Calu3 (cell line): ENCODE results near the gene CERCAM. TPM values are rescaled to one million over a fixed set of nuclear protein-coding genes. Genes with fewer than 3 reads are reported as not detected.

ENCODE experiments used
- BruUV-seq: library from RNA; stranded (reverse); fragments of 400-500 nt; replicated peaks from 2 replicates; lab custom pipeline; 2021; lab: Mats Ljungman, UMichigan
- CTCF ChIA-PET: fragments of 300-600 bp; sonication (Branson Sonifier 250); formaldehyde crosslinking; loops from one replicate; lab custom pipeline; 2022; ENCODE audit warnings: antibody characterized with exemption; lab: Charles Lee
- DNase-seq: peaks from one replicate; pipeline ENCODE4 v3.0.0; 2022
- H3K27ac Mint-ChIP-seq: one replicate; pipeline ENCODE4 v1.8.0; 2022; ENCODE audit warnings: mixed read lengths; ENCODE audit not compliant: unreplicated experiment
- H3K27me3 Mint-ChIP-seq: one replicate; pipeline ENCODE4 v1.8.0; 2022; ENCODE audit warnings: mixed read lengths; ENCODE audit not compliant: unreplicated experiment
- H3K36me3 Mint-ChIP-seq: one replicate; pipeline ENCODE4 v1.8.0; 2022; ENCODE audit warnings: mild to moderate bottlenecking, moderate library complexity, mixed read lengths; ENCODE audit not compliant: insufficient read depth, unreplicated experiment
- H3K4me1 Mint-ChIP-seq: one replicate; pipeline ENCODE4 v1.8.0; 2022; ENCODE audit warnings: mild to moderate bottlenecking, low read depth, mixed read lengths; ENCODE audit not compliant: unreplicated experiment
- H3K4me3 Mint-ChIP-seq: one replicate; pipeline ENCODE4 v1.8.0; 2022; ENCODE audit warnings: mild to moderate bottlenecking, low read depth, moderate library complexity, mixed read lengths; ENCODE audit not compliant: unreplicated experiment
- H3K9me3 Mint-ChIP-seq: one replicate; pipeline ENCODE4 v1.8.0; 2022; ENCODE audit warnings: low read depth, mixed read lengths; ENCODE audit not compliant: unreplicated experiment
- CTCF ChIP-seq: fragments of 200-600 bp; IDR thresholded peaks from one replicate; pipeline ENCODE4 v1.8.0; 2022; ENCODE audit warnings: antibody characterized with exemption; ENCODE audit not compliant: unreplicated experiment
- intact Hi-C: fragments of 100-400 bp; cut with micrococcal nuclease; formaldehyde crosslinking; loops from one replicate; pipeline ENCODE4 v1.10.0; 2022; ENCODE audit not compliant: unreplicated experiment
- total RNA-seq: library from RNA; stranded (reverse); gene quantifications from 2 replicates; pipeline ENCODE4 v1.2.3, GENCODE V29; 2022

Gene CERCAM
- total RNA-seq, 1 experiment from 2014 or later: 11.5 TPM

- H3K4me3 Mint-ChIP-seq: no peak overlapping the region
- H3K27ac Mint-ChIP-seq: no peak overlapping the region
- peaks cover 10% of the 10 kb centered on the region for H3K36me3 Mint-ChIP-seq
- CTCF ChIA-PET: interaction anchor here (0.6 kb wide), 1 partner anchor 30 kb away, joined by 3 read pairs; no protein-coding TSS in a partner anchor
- no peaks in the 10 kb centered on the region for H3K9me3 Mint-ChIP-seq
- TF ChIP-seq CTCF: no peak
- H3K4me1 Mint-ChIP-seq: peaks cover 13% of the 10 kb centered on the region
- DNase-seq: no peak
- BruUV-seq: no TSS peak
- H3K27me3 Mint-ChIP-seq: peaks cover 20% of the 10 kb centered on the region
- intact Hi-C loops: no loop called here
These were observed 26.1 kb upstream of the CERCAM start for GRCh38 chr9:128394379-128395168.

- Mint-ChIP-seq H3K4me3 (no peak overlapping the region), H3K36me3 (peaks cover 6% of the 10 kb centered on the region), H3K27me3 (peaks cover 27% of the 10 kb centered on the region), H3K9me3 (no peaks in the 10 kb centered on the region), H3K4me1 (peaks cover 13% of the 10 kb centered on the region), H3K27ac (no peak overlapping the region)
- no peak for TF ChIP-seq CTCF
- no peak for DNase-seq
- CTCF ChIA-PET: interaction anchor here (0.7 kb wide), 1 partner anchor 30 kb away, joined by 6 read pairs; no protein-coding TSS in a partner anchor
- no TSS peak for BruUV-seq
- intact Hi-C loops: no loop called here
These were observed 23.6 kb upstream of the CERCAM start for GRCh38 chr9:128396970-128397613.

DNA sequence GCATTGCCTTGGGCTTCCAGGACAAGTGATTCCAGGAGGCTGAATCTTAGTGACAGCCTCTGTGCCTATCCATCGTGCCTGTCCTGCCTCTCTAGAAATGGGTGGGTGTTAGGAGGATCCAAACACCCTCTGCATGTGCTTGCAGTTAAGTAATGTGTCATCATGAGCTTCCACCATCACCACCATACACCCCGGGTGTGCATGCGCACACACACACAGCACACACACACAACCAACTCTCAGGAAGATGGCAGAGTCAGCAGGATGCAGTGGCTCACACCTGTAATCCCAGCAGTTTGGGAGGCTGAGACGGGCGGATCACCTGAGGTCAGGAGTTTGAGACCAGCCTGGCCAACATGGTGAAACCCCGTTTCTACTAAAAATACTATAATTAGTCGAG lies 22.8 kb upstream of the CERCAM start:
- Mint-ChIP-seq H3K9me3 (no peaks in the 10 kb centered on the region), H3K27ac (no peak overlapping the region)

DNA sequence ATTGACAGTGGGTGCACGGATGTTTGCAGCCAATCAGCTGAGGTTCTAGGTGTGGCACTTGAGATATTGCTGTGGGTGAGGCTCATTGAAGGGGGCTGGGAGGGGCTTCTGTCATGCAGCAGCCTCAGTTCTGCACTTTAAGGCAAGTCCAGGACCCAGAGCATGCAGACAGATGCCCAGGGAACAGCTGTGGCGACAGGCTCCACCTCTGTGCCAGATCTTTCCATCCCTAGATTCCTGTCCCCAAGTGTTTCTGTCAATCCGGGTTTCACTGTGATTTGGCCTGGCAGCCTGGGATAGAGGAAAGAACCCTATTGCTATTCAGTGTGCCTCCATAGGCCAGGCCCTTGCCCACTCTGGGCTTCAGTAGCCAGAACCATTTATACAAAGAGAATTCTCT lies 20.8 kb upstream of the CERCAM start:
- intact Hi-C loops: no loop called here
- no TSS peak for BruUV-seq
- Mint-ChIP-seq H3K9me3 (no peaks in the 10 kb centered on the region), H3K27me3 (peaks cover 27% of the 10 kb centered on the region), H3K4me1 (peaks cover 13% of the 10 kb centered on the region), H3K4me3 (no peak overlapping the region), H3K27ac (no peak overlapping the region), H3K36me3 (no peaks in the 10 kb centered on the region)
- CTCF ChIA-PET: no interaction called here
- TF ChIP-seq CTCF: no peak
- DNase-seq: no peak

More for the DNA sequence above, 22.8 kb upstream of the CERCAM start:
- CTCF ChIA-PET: interaction anchor here (0.7 kb wide), 1 partner anchor 36 kb away, joined by 3 read pairs; no protein-coding TSS in a partner anchor
- H3K4me3 Mint-ChIP-seq: no peak overlapping the region
- peaks cover 6% of the 10 kb centered on the region for H3K36me3 Mint-ChIP-seq
- H3K4me1 Mint-ChIP-seq: peaks cover 13% of the 10 kb centered on the region
- no peak for TF ChIP-seq CTCF
- DNase-seq: no peak
- no TSS peak for BruUV-seq
- H3K27me3 Mint-ChIP-seq: peaks cover 27% of the 10 kb centered on the region
- intact Hi-C loops: no loop called here
